Activated naive CD4-positive, alpha-beta T cell treated with anti-CD3 and anti-CD28 coated beads, Interleukin-2, amount 10 ng/mL, durations not matched to agents 7 days and 5 days (primary cell): ENCODE results near the gene PPARG.

Experiments used
- CTCF ChIA-PET: fragments of 350-600 bp; sonication (Branson Sonifier 250); formaldehyde crosslinking; loops from one replicate; lab custom pipeline; 2021; ENCODE audit warnings: antibody characterized with exemption; lab: Charles Lee
- DNase-seq: peaks from one replicate; pipeline ENCODE4 v3.0.0-alpha.2; 2020
- H3K27ac Mint-ChIP-seq: one replicate; pipeline ENCODE4 v1.8.0; 2021; ENCODE audit warnings: mild to moderate bottlenecking, moderate library complexity, mixed read lengths
- H3K27me3 Mint-ChIP-seq: one replicate; pipeline ENCODE4 v1.8.0; 2021; ENCODE audit warnings: mild to moderate bottlenecking, mixed read lengths
- H3K36me3 Mint-ChIP-seq: one replicate; pipeline ENCODE4 v1.8.0; 2021; ENCODE audit warnings: mixed read lengths
- H3K4me1 Mint-ChIP-seq: one replicate; pipeline ENCODE4 v1.8.0; 2021; ENCODE audit warnings: mixed read lengths
- H3K4me3 Mint-ChIP-seq: one replicate; pipeline ENCODE4 v1.8.0; 2021; ENCODE audit warnings: mild to moderate bottlenecking, moderate library complexity, mixed read lengths
- H3K9me3 Mint-ChIP-seq: one replicate; pipeline ENCODE4 v1.8.0; 2021; ENCODE audit warnings: mixed read lengths

Gene PPARG

GRCh38 chr3:12312010-12312409 lies 23.1 kb downstream of the PPARG start:
- Mint-ChIP-seq H3K27me3 (peaks cover 7% of the 10 kb centered on the region), H3K36me3 (no peaks in the 10 kb centered on the region), H3K4me3 (no peak overlapping the region), H3K27ac (no peak overlapping the region), H3K9me3 (no peaks in the 10 kb centered on the region), H3K4me1 (no peaks in the 10 kb centered on the region)
- CTCF ChIA-PET = no interaction called here
- DNase-seq = no peak

- DNase-seq = no peak
- no peaks in the 10 kb centered on the region for H3K4me1 Mint-ChIP-seq
- CTCF ChIA-PET = no interaction called here
- H3K27ac Mint-ChIP-seq = no peak overlapping the region
- H3K36me3 Mint-ChIP-seq = no peaks in the 10 kb centered on the region
- no peak overlapping the region for H3K4me3 Mint-ChIP-seq
- peaks cover 4% of the 10 kb centered on the region for H3K27me3 Mint-ChIP-seq
- no peaks in the 10 kb centered on the region for H3K9me3 Mint-ChIP-seq
Observed at GRCh38 chr3:12313519-12313918, 24.6 kb downstream of the PPARG start.

GRCh38 chr3:12316253-12316652 lies 27.4 kb downstream of the PPARG start:
- DNase-seq = no peak
- Mint-ChIP-seq H3K9me3 (no peaks in the 10 kb centered on the region), H3K4me1 (no peaks in the 10 kb centered on the region), H3K27me3 (no peaks in the 10 kb centered on the region), H3K27ac (no peak overlapping the region), H3K4me3 (no peak overlapping the region), H3K36me3 (no peaks in the 10 kb centered on the region)
- CTCF ChIA-PET = no interaction called here

GRCh38 chr3:12316729-12317351 lies 28.0 kb downstream of the PPARG start:
- H3K4me1 Mint-ChIP-seq = no peaks in the 10 kb centered on the region
- H3K27me3 Mint-ChIP-seq = peaks cover 4% of the 10 kb centered on the region
- no peak overlapping the region for H3K27ac Mint-ChIP-seq
- CTCF ChIA-PET = no interaction called here
- DNase-seq = no peak
- no peaks in the 10 kb centered on the region for H3K36me3 Mint-ChIP-seq
- no peak overlapping the region for H3K4me3 Mint-ChIP-seq
- no peaks in the 10 kb centered on the region for H3K9me3 Mint-ChIP-seq

GRCh38 chr3:12317914-12318313 lies 29.0 kb downstream of the PPARG start:
- Mint-ChIP-seq H3K27me3 (peaks cover 10% of the 10 kb centered on the region), H3K4me3 (no peak overlapping the region), H3K36me3 (no peaks in the 10 kb centered on the region), H3K27ac (no peak overlapping the region), H3K9me3 (no peaks in the 10 kb centered on the region), H3K4me1 (no peaks in the 10 kb centered on the region)
- CTCF ChIA-PET = no interaction called here
- DNase-seq = no peak

- H3K9me3 Mint-ChIP-seq = no peaks in the 10 kb centered on the region
- H3K4me1 Mint-ChIP-seq = no peaks in the 10 kb centered on the region
- CTCF ChIA-PET = no interaction called here
- no peak overlapping the region for H3K27ac Mint-ChIP-seq
- H3K36me3 Mint-ChIP-seq = no peaks in the 10 kb centered on the region
- peaks cover 17% of the 10 kb centered on the region for H3K27me3 Mint-ChIP-seq
- no peak for DNase-seq
- no peak overlapping the region for H3K4me3 Mint-ChIP-seq
Observed at GRCh38 chr3:12318758-12319621, 30.1 kb downstream of the PPARG start.

- Mint-ChIP-seq H3K4me3 (no peak overlapping the region), H3K27ac (no peak overlapping the region), H3K36me3 (no peaks in the 10 kb centered on the region), H3K4me1 (no peaks in the 10 kb centered on the region), H3K27me3 (peaks cover 20% of the 10 kb centered on the region), H3K9me3 (no peaks in the 10 kb centered on the region)
- no peak for DNase-seq
- CTCF ChIA-PET = no interaction called here
Observed at GRCh38 chr3:12321015-12321414, 32.1 kb downstream of the PPARG start.

- Mint-ChIP-seq H3K36me3 (no peaks in the 10 kb centered on the region), H3K4me1 (no peaks in the 10 kb centered on the region)
Observed at GRCh38 chr3:12323237-12323636, 34.4 kb downstream of the PPARG start.

GRCh38 chr3:12325586-12326515 lies 37.0 kb downstream of the PPARG start:
- no peaks in the 10 kb centered on the region for H3K36me3 Mint-ChIP-seq
- CTCF ChIA-PET = no interaction called here
- H3K9me3 Mint-ChIP-seq = no peaks in the 10 kb centered on the region
- H3K27ac Mint-ChIP-seq = no peak overlapping the region
- DNase-seq = no peak
- H3K4me3 Mint-ChIP-seq = no peak overlapping the region
- H3K27me3 Mint-ChIP-seq = peaks cover 24% of the 10 kb centered on the region
- no peaks in the 10 kb centered on the region for H3K4me1 Mint-ChIP-seq

More at GRCh38 chr3:12323237-12323636, 34.4 kb downstream of the PPARG start:
- CTCF ChIA-PET = no interaction called here
- H3K27ac Mint-ChIP-seq = no peak overlapping the region
- no peak for DNase-seq
- no peak overlapping the region for H3K4me3 Mint-ChIP-seq
- H3K9me3 Mint-ChIP-seq = no peaks in the 10 kb centered on the region
- H3K27me3 Mint-ChIP-seq = peaks cover 24% of the 10 kb centered on the region

GRCh38 chr3:12327021-12327420 lies 38.2 kb downstream of the PPARG start:
- CTCF ChIA-PET = no interaction called here
- H3K4me1 Mint-ChIP-seq = no peaks in the 10 kb centered on the region
- no peak overlapping the region for H3K27ac Mint-ChIP-seq
- DNase-seq = no peak
- no peak overlapping the region for H3K4me3 Mint-ChIP-seq
- no peaks in the 10 kb centered on the region for H3K36me3 Mint-ChIP-seq
- no peaks in the 10 kb centered on the region for H3K9me3 Mint-ChIP-seq
- H3K27me3 Mint-ChIP-seq = peaks cover 21% of the 10 kb centered on the region

GRCh38 chr3:12328132-12328836 lies 39.4 kb downstream of the PPARG start:
- no peak for DNase-seq
- Mint-ChIP-seq H3K9me3 (no peaks in the 10 kb centered on the region), H3K36me3 (no peaks in the 10 kb centered on the region), H3K27me3 (peaks cover 10% of the 10 kb centered on the region), H3K4me3 (no peak overlapping the region), H3K4me1 (no peaks in the 10 kb centered on the region), H3K27ac (no peak overlapping the region)
- CTCF ChIA-PET = no interaction called here

GRCh38 chr3:12328837-12329462 lies 40.1 kb downstream of the PPARG start:
- Mint-ChIP-seq H3K36me3 (no peaks in the 10 kb centered on the region), H3K4me1 (no peaks in the 10 kb centered on the region), H3K9me3 (no peaks in the 10 kb centered on the region), H3K27me3 (peaks cover 8% of the 10 kb centered on the region), H3K27ac (no peak overlapping the region), H3K4me3 (no peak overlapping the region)
- no peak for DNase-seq
- CTCF ChIA-PET = no interaction called here

- Mint-ChIP-seq H3K36me3 (no peaks in the 10 kb centered on the region), H3K9me3 (no peaks in the 10 kb centered on the region), H3K4me1 (peaks cover 14% of the 10 kb centered on the region), H3K4me3 (no peak overlapping the region), H3K27ac (no peak overlapping the region), H3K27me3 (no peaks in the 10 kb centered on the region)
- CTCF ChIA-PET = interaction anchor here (1.6 kb wide), 1 partner anchor 200 kb away, joined by 3 read pairs; no protein-coding TSS in a partner anchor
- DNase-seq = no peak
Observed at GRCh38 chr3:12334786-12335185, 45.9 kb downstream of the PPARG start.
